ENCODE results near the gene PRR33. TPM values are rescaled to one million over a fixed set of nuclear protein-coding genes. Genes with fewer than 3 reads are reported as not detected.

The PRR33 gene
- total and polyA plus RNA-seq, 11 donors = 0.08 to 5.1 (median 2.4) TPM

GRCh38 chr11:1918436-1919315 lies 27.0 kb upstream of the PRR33 start:
- TF ChIP-seq CTCF (IDR thresholded peaks at IDR 0.05) (peak in 2 of 12 donors; percentile 8 to 9), POLR2A (IDR thresholded peaks at IDR 0.05) (no peak)
- DNase-seq (peak in 2 of 5 donors; percentile 38 to 63), ATAC-seq (no peak)
- no peaks in the 10 kb centered on the region for H3K36me3 ChIP-seq
- peak overlapping the region in 8 of 12 donors; percentile 28 to 56 (median 44) for H3K4me3 ChIP-seq
- 74 to 86% (median 78%) methylated on average over 21 to 29 of the region's 29 CpGs for WGBS, 4 donors
- H3K27ac ChIP-seq = peak overlapping the region; percentile 27 to 93 (median 83)
- H3K27me3 ChIP-seq = no peaks in the 10 kb centered on the region
- intact Hi-C loops (cut with DNase I) = loop anchor here in 7 of 10 donors (2.0 to 10.0 kb wide), 4 partner anchors 36 to 224 kb away; partner anchors contain the start of genes TNNI2 (in 2 of the 7) and KRTAP5-6 (in 1 of the 7)
- H3K4me1 ChIP-seq = peaks cover 12 to 73% (median 48%) of the 10 kb centered on the region in 12 donors
- no peaks in the 10 kb centered on the region for H3K9me3 ChIP-seq

GRCh38 chr11:1917523-1918435 lies 26.1 kb upstream of the PRR33 start:
- WGBS, 4 donors = 64 to 83% (median 73%) methylated on average over 26 to 34 of the region's 34 CpGs
- intact Hi-C loops (cut with DNase I) = loop anchor here in 7 of 10 donors (2.0 to 10.0 kb wide), 5 partner anchors 35 to 223 kb away; partner anchors contain the start of genes TNNI2 (in 2 of the 7) and KRTAP5-6 (in 1 of the 7)
- Histone ChIP-seq H3K27me3 (no peaks in the 10 kb centered on the region), H3K9me3 (no peaks in the 10 kb centered on the region), H3K27ac (peak overlapping the region in 11 of 12 donors; percentile 38 to 93 (median 85)), H3K4me3 (peak overlapping the region in 8 of 12 donors; percentile 7 to 40 (median 26)), H3K36me3 (no peaks in the 10 kb centered on the region), H3K4me1 (peaks cover 12 to 65% (median 46%) of the 10 kb centered on the region in 12 donors)
- DNase-seq (peak in 4 of 5 donors; percentile 66 to 84 (median 77)), ATAC-seq (peak; percentile 45 to 67 (median 59))
- TF ChIP-seq CTCF (IDR thresholded peaks at IDR 0.05) (peak; percentile 51 to 78 (median 64)), POLR2A (IDR thresholded peaks at IDR 0.05) (no peak)

- no peak for TF ChIP-seq CTCF (IDR thresholded peaks at IDR 0.05)
- no peaks in the 10 kb centered on the region for H3K36me3 ChIP-seq
- 43 to 77% (median 65%) methylated on average over 5 to 8 of the region's 8 CpGs for WGBS, 4 donors
- intact Hi-C loops (cut with DNase I) = loop anchor here (1.0 to 10.0 kb wide), 5 partner anchors 24 to 222 kb away; partner anchors contain the start of genes KRTAP5-6 (in 1 of the 10) and TNNI2 (in 1 of the 10)
- peaks cover 12 to 65% (median 41%) of the 10 kb centered on the region in 12 donors for H3K4me1 ChIP-seq
- ATAC-seq (peak in 3 of 4 donors; percentile 47 to 56 (median 48)), DNase-seq (peak in 2 of 5 donors; percentile 57 to 67)
- no peaks in the 10 kb centered on the region for H3K9me3 ChIP-seq
- peak overlapping the region in 11 of 12 donors; percentile 38 to 91 (median 81) for H3K27ac ChIP-seq
- H3K27me3 ChIP-seq = no peaks in the 10 kb centered on the region
- peak overlapping the region in 8 of 12 donors; percentile 7 to 40 (median 26) for H3K4me3 ChIP-seq
These were observed 25.4 kb upstream of the PRR33 start for GRCh38 chr11:1916986-1917522.

Measured in heart left ventricle (tissue), 16 donors.